SK-N-MC (cell line): ENCODE data around the gene ZDHHC3.

Experiments used
- EZH2 ChIP-seq: fragments of 200-600 bp; sonication (generic); IDR thresholded peaks from one replicate; pipeline ENCODE4 v1.6.1; 2017; ENCODE audit warnings: antibody characterized with exemption
- FOXP2 ChIP-seq: optimal IDR thresholded peaks from 2 replicates; pipeline ENCODE3; 2011; ENCODE audit warnings: mild to moderate bottlenecking, moderate library complexity; ENCODE audit not compliant: insufficient read depth; ENCODE audit errors: extremely low read length, control extremely low read depth
- POLR2AphosphoS5 ChIP-seq: IDR thresholded peaks from 2 replicates; pipeline ENCODE4 v1.6.1; 2012; ENCODE audit warnings: mild to moderate bottlenecking, low read depth, low read length, borderline replicate concordance

- TF ChIP-seq EZH2 (no peak), POLR2AphosphoS5 (no peak), FOXP2 (no peak)
Observed at GRCh38 chr3:44942202-44942921, 33.6 kb downstream of the ZDHHC3 start.
